Measurements from ENCODE around the gene ORC4. TPM values are rescaled to one million over a fixed set of nuclear protein-coding genes. Genes with fewer than 3 reads are reported as not detected.

Gene ORC4
- 25.0 TPM for polyA plus RNA-seq (2012; ENCODE audit: insufficient read depth, insufficient read length, low read depth)

DNA sequence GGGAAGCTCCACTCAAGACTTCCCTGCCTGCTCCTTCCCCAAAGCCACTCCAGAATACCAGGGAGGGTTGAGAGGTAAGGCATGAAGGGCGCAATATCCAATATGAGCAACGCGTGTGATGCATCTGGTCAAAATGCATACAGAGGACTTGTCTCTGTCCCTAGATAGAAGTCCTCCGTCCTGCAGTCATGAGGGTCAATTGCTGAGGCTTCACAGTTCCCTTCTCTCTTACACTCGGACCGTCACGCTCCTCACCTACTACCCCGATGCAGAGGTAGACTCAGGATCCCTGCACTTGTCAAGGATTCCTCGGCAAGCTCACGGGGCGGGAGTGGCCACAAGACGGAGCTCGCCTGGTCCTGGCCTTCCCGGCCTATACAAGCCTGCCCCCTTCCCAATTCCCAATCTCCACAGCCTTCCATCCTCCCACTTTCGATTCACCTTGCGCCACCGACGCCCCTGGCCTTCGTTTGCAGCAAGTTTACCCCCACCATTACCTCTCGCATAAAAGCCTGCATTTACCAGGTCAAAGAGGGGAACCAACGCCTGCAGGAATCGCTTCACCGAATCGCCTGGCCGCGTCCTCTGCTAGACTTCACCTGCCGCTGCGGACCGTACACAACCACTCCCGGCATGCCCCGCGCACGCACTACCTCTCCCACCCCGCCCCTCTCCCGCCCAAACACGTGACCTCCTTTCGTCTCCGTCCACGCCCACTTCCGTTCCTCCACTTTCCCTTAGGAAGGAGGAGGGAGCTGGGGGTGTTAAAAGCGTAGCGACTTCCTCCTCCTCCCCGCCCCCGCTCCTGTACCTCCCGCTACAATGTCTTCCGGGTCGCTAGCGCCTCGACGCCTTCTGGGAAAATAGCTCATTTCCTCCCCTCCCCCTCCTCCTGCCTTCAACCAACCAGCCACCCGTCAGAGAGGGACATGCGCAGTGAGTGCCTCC, at the start of gene ORC4:
TSS of gene ORC4 (minus strand) at position 627 of the 948 bp plus-strand sequence. CDS start 44,779 bp downstream, outside the sequence.
- no peaks in the 10 kb centered on the region for H3K36me3 ChIP-seq
- H3K9me3 ChIP-seq: no peaks in the 10 kb centered on the region
- no peaks in the 10 kb centered on the region for H3K27me3 ChIP-seq
- TF ChIP-seq, protein P1, sequence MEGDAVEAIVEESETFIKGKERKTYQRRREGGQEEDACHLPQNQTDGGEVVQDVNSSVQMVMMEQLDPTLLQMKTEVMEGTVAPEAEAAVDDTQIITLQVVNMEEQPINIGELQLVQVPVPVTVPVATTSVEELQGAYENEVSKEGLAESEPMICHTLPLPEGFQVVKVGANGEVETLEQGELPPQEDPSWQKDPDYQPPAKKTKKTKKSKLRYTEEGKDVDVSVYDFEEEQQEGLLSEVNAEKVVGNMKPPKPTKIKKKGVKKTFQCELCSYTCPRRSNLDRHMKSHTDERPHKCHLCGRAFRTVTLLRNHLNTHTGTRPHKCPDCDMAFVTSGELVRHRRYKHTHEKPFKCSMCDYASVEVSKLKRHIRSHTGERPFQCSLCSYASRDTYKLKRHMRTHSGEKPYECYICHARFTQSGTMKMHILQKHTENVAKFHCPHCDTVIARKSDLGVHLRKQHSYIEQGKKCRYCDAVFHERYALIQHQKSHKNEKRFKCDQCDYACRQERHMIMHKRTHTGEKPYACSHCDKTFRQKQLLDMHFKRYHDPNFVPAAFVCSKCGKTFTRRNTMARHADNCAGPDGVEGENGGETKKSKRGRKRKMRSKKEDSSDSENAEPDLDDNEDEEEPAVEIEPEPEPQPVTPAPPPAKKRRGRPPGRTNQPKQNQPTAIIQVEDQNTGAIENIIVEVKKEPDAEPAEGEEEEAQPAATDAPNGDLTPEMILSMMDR (IDR thresholded peaks at IDR 0.05; ENCODE audit: low read depth, low read length): peak; percentile 57
- DNase-seq: peak; percentile 93
- H3K4me1 ChIP-seq: no peaks in the 10 kb centered on the region
- H3K4me3 ChIP-seq (ENCODE audit: low read depth, low read length): peak within 1 kb of the TSS; percentile 84

DNA sequence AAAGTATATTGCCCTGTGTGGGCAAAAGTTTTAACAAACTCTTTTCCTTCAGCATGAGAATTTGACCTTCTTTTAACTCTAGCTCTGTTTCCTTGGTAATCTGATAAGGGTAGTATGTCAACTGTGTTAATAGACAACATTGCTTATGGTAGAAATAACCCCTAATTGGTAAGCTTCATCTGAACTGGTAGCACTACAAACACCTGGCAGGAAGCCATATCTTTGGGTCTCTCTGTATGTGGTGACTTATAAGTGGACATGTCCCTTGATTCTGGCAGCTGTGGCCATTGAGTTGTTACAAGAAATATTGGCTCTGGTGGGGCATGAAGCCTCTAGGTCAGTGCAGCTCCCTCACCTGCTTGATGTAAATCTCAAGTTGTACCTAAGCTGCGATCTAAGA, 47.3 kb upstream of the ORC4 start:
- no peaks in the 10 kb centered on the region for H3K36me3 ChIP-seq
- H3K9me3 ChIP-seq: no peaks in the 10 kb centered on the region
- TF ChIP-seq, protein P1 (IDR thresholded peaks at IDR 0.05; ENCODE audit: low read depth, low read length): no peak
- peak; percentile 16 for DNase-seq
- no peaks in the 10 kb centered on the region for H3K4me1 ChIP-seq
- no peak overlapping the region for H3K4me3 ChIP-seq (ENCODE audit: low read depth, low read length)
- H3K27me3 ChIP-seq: no peaks in the 10 kb centered on the region

DNA sequence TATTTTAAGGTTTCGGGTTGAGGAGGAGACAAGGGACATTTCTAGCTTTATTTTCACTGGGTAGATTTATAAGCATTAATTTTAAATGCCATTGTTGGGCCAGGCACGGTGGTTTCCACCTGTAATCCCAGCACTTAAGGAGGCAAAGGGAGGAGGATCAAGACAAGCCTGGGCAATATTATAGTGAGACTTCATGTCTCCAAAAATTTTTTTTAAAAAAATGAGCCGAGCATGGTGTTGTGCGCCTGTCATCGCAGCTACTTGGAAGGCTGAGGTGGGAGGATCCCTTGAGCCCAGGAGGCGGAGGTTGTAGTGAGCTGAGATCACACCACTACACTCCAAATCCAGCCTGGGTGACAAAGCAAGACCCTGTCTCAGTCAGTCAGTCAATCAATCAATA, 45.4 kb upstream of the ORC4 start:
- H3K36me3 ChIP-seq: no peaks in the 10 kb centered on the region
- DNase-seq: no peak
- no peaks in the 10 kb centered on the region for H3K4me1 ChIP-seq
- H3K9me3 ChIP-seq: no peaks in the 10 kb centered on the region
- TF ChIP-seq, protein P1 (IDR thresholded peaks at IDR 0.05; ENCODE audit: low read depth, low read length): no peak
- no peak overlapping the region for H3K4me3 ChIP-seq (ENCODE audit: low read depth, low read length)
- no peaks in the 10 kb centered on the region for H3K27me3 ChIP-seq

DNA sequence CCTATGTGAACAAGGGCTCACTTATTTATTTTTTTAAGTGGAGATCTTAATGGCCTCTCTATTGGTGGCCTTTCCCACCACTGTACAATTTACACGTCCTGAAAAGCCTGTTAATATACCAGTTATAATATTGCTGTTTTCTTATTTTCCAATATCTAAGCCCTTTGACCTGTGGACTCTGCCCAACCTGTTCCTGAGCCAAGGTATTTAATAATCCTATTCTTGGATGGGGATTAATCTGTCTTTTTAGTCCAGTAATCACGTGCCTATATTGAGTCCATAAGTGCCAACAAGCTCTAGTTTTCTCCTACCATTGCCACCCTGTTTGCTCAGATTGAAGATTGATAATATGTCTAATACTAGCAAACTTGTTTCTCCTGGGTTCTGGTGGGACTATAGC, 43.1 kb upstream of the ORC4 start:
- Histone ChIP-seq H3K36me3 (no peaks in the 10 kb centered on the region), H3K4me1 (no peaks in the 10 kb centered on the region), H3K27me3 (no peaks in the 10 kb centered on the region), H3K9me3 (no peaks in the 10 kb centered on the region), H3K4me3 (ENCODE audit: low read depth, low read length) (no peak overlapping the region)
- no peak for DNase-seq
- TF ChIP-seq, protein P1 (IDR thresholded peaks at IDR 0.05; ENCODE audit: low read depth, low read length): no peak

DNA sequence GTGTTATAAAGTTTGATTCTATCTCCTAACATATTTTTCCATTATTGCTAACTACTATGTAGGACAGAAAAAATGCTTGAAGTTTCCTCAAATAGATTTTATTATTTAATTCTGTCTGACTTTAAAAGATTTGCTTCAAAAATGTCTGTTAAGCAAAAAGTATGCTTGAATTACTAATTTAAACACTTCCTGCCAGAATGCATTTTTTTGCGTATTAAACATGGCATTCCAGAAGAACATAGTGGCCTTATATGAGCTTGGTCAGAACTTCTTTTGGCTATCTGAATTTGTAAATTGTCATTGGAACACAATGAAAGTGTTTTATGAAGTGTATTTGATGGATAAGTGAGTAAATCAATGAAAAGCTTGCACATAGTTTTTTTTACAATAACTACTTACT, 38.1 kb upstream of the ORC4 start:
- H3K27me3 ChIP-seq: no peaks in the 10 kb centered on the region
- H3K4me3 ChIP-seq (ENCODE audit: low read depth, low read length): no peak overlapping the region
- H3K36me3 ChIP-seq: no peaks in the 10 kb centered on the region
- TF ChIP-seq, protein P1 (IDR thresholded peaks at IDR 0.05; ENCODE audit: low read depth, low read length): no peak
- H3K9me3 ChIP-seq: no peaks in the 10 kb centered on the region
- no peak for DNase-seq
- H3K4me1 ChIP-seq: no peaks in the 10 kb centered on the region

DNA sequence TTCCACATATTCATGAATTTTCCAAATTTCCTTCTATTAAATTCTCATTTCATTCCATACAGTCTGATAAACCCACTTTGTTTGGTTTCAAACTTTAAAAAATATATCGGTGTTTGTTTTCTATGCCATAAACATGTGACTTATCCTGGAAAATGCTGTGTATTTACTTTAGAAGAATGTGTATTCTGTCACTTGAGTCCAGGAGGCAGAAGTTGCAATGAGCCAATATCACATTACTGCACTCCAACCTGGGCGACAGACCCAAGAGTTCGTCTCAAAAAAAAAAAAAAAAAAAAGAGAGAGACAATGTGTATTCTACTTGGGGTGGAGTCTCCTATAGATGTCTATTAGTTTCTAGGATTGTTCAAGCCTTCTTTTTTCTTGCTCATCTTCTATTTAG, 32.1 kb upstream of the ORC4 start:
- Histone ChIP-seq H3K4me1 (no peaks in the 10 kb centered on the region), H3K9me3 (no peaks in the 10 kb centered on the region), H3K4me3 (ENCODE audit: low read depth, low read length) (no peak overlapping the region), H3K36me3 (no peaks in the 10 kb centered on the region), H3K27me3 (no peaks in the 10 kb centered on the region)
- TF ChIP-seq, protein P1 (IDR thresholded peaks at IDR 0.05; ENCODE audit: low read depth, low read length): no peak
- DNase-seq: no peak

Measured in BE2C (cell line).